Measurements from ENCODE around the gene MAPK7. TPM values are rescaled to one million over a fixed set of nuclear protein-coding genes. Genes with fewer than 3 reads are reported as not detected.

MAPK7 gene
- total and polyA plus RNA-seq, 2 of the 8 experiments (the other 6 are each of a cell fraction or from before 2014, with no cell fraction given), result 15.2 to 28.1 TPM

DNA sequence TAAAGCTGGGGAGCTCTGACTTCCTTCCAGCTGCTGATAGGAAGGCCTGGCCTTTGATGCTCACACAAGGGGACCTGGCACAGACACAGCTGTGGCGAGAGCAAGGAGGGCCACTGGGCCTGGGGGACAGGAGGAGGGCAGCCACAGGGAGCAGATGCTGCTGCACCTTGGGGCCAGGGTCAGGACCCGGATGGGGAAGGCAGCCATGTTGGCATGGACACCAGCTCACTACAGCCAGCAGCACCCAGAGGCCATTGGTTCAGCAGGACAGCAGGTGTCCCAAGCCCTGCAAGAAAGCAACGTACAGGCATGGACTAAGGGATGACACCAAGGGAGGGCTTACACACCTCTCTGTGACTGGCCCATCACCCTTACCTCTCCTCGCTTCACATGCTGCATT, 24.7 kb downstream of the MAPK7 start:
- peaks cover 0 to 1% of the 10 kb centered on the region in 2 experiments for H4K20me1 ChIP-seq (replicated peaks in 1 of 2; ENCODE audit: control insufficient read depth in 1 of 2, insufficient read depth in 2 of 2, low read length in 2 of 2)
- H4K91ac ChIP-seq (replicated peaks; ENCODE audit: insufficient read length, low read length), result no peak overlapping the region
- no peak overlapping the region for H3K23ac ChIP-seq (ENCODE audit: insufficient read length)
- no peak overlapping the region for H3K56ac ChIP-seq (replicated peaks; ENCODE audit: insufficient read length, low read depth, low read length)
- no peak overlapping the region for H3K9ac ChIP-seq (replicated peaks in 1 of 4; ENCODE audit: extremely low read depth in 1 of 4, low read depth in 3 of 4, low read length in 3 of 4)
- no peaks in the 10 kb centered on the region for H3K79me2 ChIP-seq (ENCODE audit: control insufficient read depth in 1 of 2, insufficient read depth in 2 of 2, low read length in 2 of 2)
- DNase-seq (ENCODE audit: low read depth in 1 of 2, low spot score in 2 of 2), result no peak
- H2BK20ac ChIP-seq (ENCODE audit: low read length), result no peak overlapping the region
- no peak overlapping the region for H4K5ac ChIP-seq (ENCODE audit: insufficient read length, low read depth, low read length)
- peak overlapping the region; percentile 29; the same call in 1 of the 2 replicates for H4K8ac ChIP-seq (ENCODE audit: extremely low read depth, insufficient read depth, low read length)
- no peak overlapping the region for H3K4ac ChIP-seq (replicated peaks; ENCODE audit: insufficient read length, low read depth, low read length)
- H3K23me2 ChIP-seq (ENCODE audit: low read depth, low read length), result peaks cover 7% of the 10 kb centered on the region; the same call in 1 of the 2 replicates
- peak overlapping the region; percentile 55; the same call in 1 of the 2 replicates for H2BK12ac ChIP-seq (ENCODE audit: low read depth, low read length)
- H3K79me1 ChIP-seq (ENCODE audit: low read depth, low read length), result no peaks in the 10 kb centered on the region
- H3K4me1 ChIP-seq (replicated peaks in 1 of 4; ENCODE audit: control insufficient read depth in 3 of 4, insufficient read depth in 4 of 4, low read length in 3 of 4), result peaks cover 0 to 6% (median 2%) of the 10 kb centered on the region in 4 experiments; a peak in 5 of 7 replicates
- H3K4me2 ChIP-seq (ENCODE audit: insufficient read depth in 1 of 2, low read depth in 2 of 2, low read length in 2 of 2), result no peak overlapping the region
- H3K18ac ChIP-seq (ENCODE audit: extremely low read depth, low read length), result no peak overlapping the region
- no peak overlapping the region for H2AFZ ChIP-seq (ENCODE audit: low read length)
- no peak overlapping the region for H3K14ac ChIP-seq (ENCODE audit: insufficient read length)
- H3K36me3 ChIP-seq (ENCODE audit: control insufficient read depth in 2 of 4, insufficient read depth in 4 of 4, low read length in 3 of 4), result no peaks in the 10 kb centered on the region
- no peak overlapping the region for H2BK120ac ChIP-seq (replicated peaks; ENCODE audit: low read depth, low read length)
- POLR2A ChIA-PET (ENCODE audit: partially characterized antibody), result interaction anchor here (1.7 kb wide), 1 partner anchor 11 kb away, joined by 4 read pairs; no protein-coding TSS in a partner anchor
- CTCF ChIA-PET (ENCODE audit: partially characterized antibody), result interaction anchor here (1.0 to 2.2 kb wide), 4 partner anchors 23 to 44 kb away, joined by 3 to 6 read pairs (median 4); partner anchors contain the start of gene B9D1
- H2BK15ac ChIP-seq (ENCODE audit: low read length), result no peak overlapping the region
- H3K4me3 ChIP-seq (ENCODE audit: extremely low read depth in 1 of 4, insufficient read depth in 2 of 4, low read depth in 3 of 4, low read length in 4 of 4), result no peak overlapping the region
- no peak for FAIRE-seq
- H3K27ac ChIP-seq (ENCODE audit: low read depth, low read length), result no peak overlapping the region
- WGBS, 2 experiments (ENCODE audit: extremely low coverage in 1 of 2, insufficient coverage in 1 of 2, insufficient read length in 1 of 2, insufficient replicate concordance in 2 of 2, low coverage in 1 of 2, low lambda C conversion rate in 2 of 2, missing lambda C conversion rate in 1 of 2), result 76% methylated on average over 4 of the region's 4 CpGs; no CpG with 5 or more reads in 1 of the 2 experiments
- H2AK5ac ChIP-seq (ENCODE audit: low read depth, low read length), result no peak overlapping the region
- H3K9me3 ChIP-seq (ENCODE audit: insufficient read depth in 2 of 2, low read depth in 1 of 2, low read length in 1 of 2), result no peaks in the 10 kb centered on the region
- H2BK5ac ChIP-seq (ENCODE audit: low read depth, low read length), result no peak overlapping the region
- no peaks in the 10 kb centered on the region for H3K27me3 ChIP-seq (replicated peaks in 1 of 4; ENCODE audit: control insufficient read depth in 3 of 4, extremely low read depth in 1 of 4, insufficient read depth in 3 of 4, low read length in 3 of 4)
- no peak for TF ChIP-seq KDM1A (IDR thresholded peaks at IDR 0.05; ENCODE audit: borderline replicate concordance, low read length)

All from H1 (cell line).